Adrenal gland (tissue), 12 donors: ENCODE data around the gene OR51G1. TPM values are rescaled to one million over a fixed set of nuclear protein-coding genes. Genes with fewer than 3 reads are reported as not detected.

Source experiments
- DNase-seq, 7 donors: peaks; one replicate each; pipeline ENCODE4 v3.0.0-alpha.2; 2019 to 2020
- H3K27ac ChIP-seq, 5 donors: fragments of 200-600 bp; sonication (generic) in 4 of 5; 1 replicate in 3 of 5; 2 replicates in 2 of 5; pipeline versions ENCODE4 v1.5.1 to v1.8.0; 2016 to 2020; ENCODE audit warnings: mild to moderate bottlenecking in 1 of 5
- H3K27me3 ChIP-seq: fragments of 200-600 bp; 2 replicates; pipeline ENCODE4 v1.8.0; 2021
- H3K36me3 ChIP-seq, 2 donors: fragments of 200-600 bp; replicated peaks in 1 of 2; 1 replicate in 1 of 2; 2 replicates in 1 of 2; pipeline versions ENCODE4 v1.5.1 to v1.8.0; 2018 to 2022
- H3K4me1 ChIP-seq, 2 donors: fragments of 200-600 bp; replicated peaks in 1 of 2; 1 replicate in 1 of 2; 2 replicates in 1 of 2; pipeline versions ENCODE4 v1.5.1 to v1.8.0; 2018 to 2021
- H3K4me3 ChIP-seq, 4 donors: fragments of 200-600 bp; sonication (generic) in 3 of 4; one replicate each; pipeline ENCODE4 v1.5.1; 2016 to 2018
- H3K9me3 ChIP-seq, 3 donors: fragments of 200-600 bp; sonication (generic) in 1 of 3; replicated peaks in 1 of 3; 1 replicate in 2 of 3; 2 replicates in 1 of 3; pipeline versions ENCODE4 v1.5.1 to v1.8.0; 2016 to 2021
- CTCF ChIP-seq, 6 experiments: fragments of 450-650 bp in 4 of 6; fragments of 200-600 bp in 2 of 6; sonication (generic) in 1 of 6; IDR thresholded peaks; 1 replicate in 5 of 6; 2 replicates in 1 of 6; pipeline versions ENCODE4 v1.5.1 to v1.8.0; 2016 to 2021; ENCODE audit warnings: antibody characterized with exemption in 6 of 6, mild to moderate bottlenecking in 2 of 6, moderate library complexity in 1 of 6
- POLR2A ChIP-seq, 2 donors: fragments of 450-650 bp; IDR thresholded peaks; one replicate each; pipeline ENCODE4 v1.6.1; 2017; ENCODE audit warnings: antibody characterized with exemption in 2 of 2, mild to moderate bottlenecking in 2 of 2, moderate library complexity in 1 of 2
- WGBS, 4 donors: extraction: QIAGEN DNeasy Blood & Tissue Kit in 2 of 4; methylation state at CpG; one replicate each; pipeline versions ENCODE4 v1.1.5 to v1.1.7; 2013 to 2017; 5-methylcytosine and 5-hydroxymethylcytosine counted together
- intact Hi-C, 2 donors: fragments of 100-400 bp; cut with DNase I; formaldehyde crosslinking; loops; one replicate each; pipeline versions ENCODE4 v1.14.1 to v1.15.0; 2022 to 2023
- polyA plus RNA-seq, 3 donors: library from polyadenylated mRNA; stranded (reverse); fragments of 200-250 nt in 2 of 3; fragments of 350-450 nt in 1 of 3; fragmentation: Illumina TruSeq in 1 of 3; extraction: RNeasy Lipid Tissue Mini Kit (QIAGEN cat#74804) in 1 of 3; gene quantifications; one replicate each; pipeline ENCODE4 v1.2.3, GENCODE V29; 2013 to 2014
- total RNA-seq, 9 donors: library from RNA; depleted of rRNA in 4 of 9; stranded (reverse); fragments of >200 nt in 4 of 9; fragments of 120-200 nt in 1 of 9; fragmentation: NEBNext Ultra II Directional in 1 of 9; extraction: Animal tissue kit (Norgen Biotek cat#: 25700) in 1 of 9; gene quantifications; one replicate each; pipeline versions ENCODE4 v1.1.0 to v1.2.4, GENCODE V29; 2013 to 2023
- donor health status: healthy with polysubstance abuse.
- donor health status: Bipolar disorder and iron deficiency.
- donor health status: DM: yes; HTN: yes; CAD: no.
- donor health status: DM: no; HTN: no; CAD: no.
- donor health status: DM: no; HTN: no; CAD: no.
- donor health status: DM: yes; HTN: yes; CAD: no.

The OR51G1 gene
- total and polyA plus RNA-seq, 12 donors, result not detected

- no peak overlapping the region for H3K4me3 ChIP-seq
- no peak for DNase-seq
- no peak overlapping the region for H3K27ac ChIP-seq
- H3K4me1 ChIP-seq, result no peaks in the 10 kb centered on the region
- no peak for TF ChIP-seq POLR2A (IDR thresholded peaks at IDR 0.05)
- TF ChIP-seq CTCF (IDR thresholded peaks at IDR 0.05), result no peak
- intact Hi-C loops, result no loop called here
- H3K27me3 ChIP-seq, result no peaks in the 10 kb centered on the region
- no peaks in the 10 kb centered on the region for H3K9me3 ChIP-seq
- H3K36me3 ChIP-seq, result no peaks in the 10 kb centered on the region
- WGBS, 4 donors, result 41 to 47% (median 44%) methylated on average over 3 of the region's 3 CpGs
These were observed 39.8 kb downstream of the OR51G1 start for GRCh38 chr11:4884361-4884760.

GRCh38 chr11:4882543-4882942 lies 41.6 kb downstream of the OR51G1 start:
- H3K4me1 ChIP-seq, result no peaks in the 10 kb centered on the region
- no peak for TF ChIP-seq CTCF (IDR thresholded peaks at IDR 0.05)
- no peak for TF ChIP-seq POLR2A (IDR thresholded peaks at IDR 0.05)
- no peaks in the 10 kb centered on the region for H3K27me3 ChIP-seq
- H3K9me3 ChIP-seq, result no peaks in the 10 kb centered on the region
- no peak overlapping the region for H3K4me3 ChIP-seq
- H3K27ac ChIP-seq, result no peak overlapping the region
- intact Hi-C loops, result no loop called here
- no peak for DNase-seq
- no peaks in the 10 kb centered on the region for H3K36me3 ChIP-seq
- WGBS, 4 donors, result 67 to 78% (median 73%) methylated on average over 5 of the region's 5 CpGs

GRCh38 chr11:4881860-4882500 lies 42.2 kb downstream of the OR51G1 start, which contains the start of gene OR51T1:
OR51T1 (plus strand) TSS chr11:4881900; CDS start chr11:4881900, 0 bp downstream.
- H3K27ac ChIP-seq, result no peak within 1 kb of the TSS
- DNase-seq, result no peak
- intact Hi-C loops, result no loop called here
- H3K27me3 ChIP-seq, result no peaks in the 10 kb centered on the region
- no peaks in the 10 kb centered on the region for H3K4me1 ChIP-seq
- H3K4me3 ChIP-seq, result no peak within 1 kb of the TSS
- WGBS, 4 donors, result 33 to 43% (median 36%) methylated on average over 8 of the region's 8 CpGs
- TF ChIP-seq POLR2A (IDR thresholded peaks at IDR 0.05) (no peak), CTCF (IDR thresholded peaks at IDR 0.05) (no peak)
- no peaks in the 10 kb centered on the region for H3K36me3 ChIP-seq
- H3K9me3 ChIP-seq, result no peaks in the 10 kb centered on the region

GRCh38 chr11:4881188-4881587 lies 43.0 kb downstream of the OR51G1 start:
- Histone ChIP-seq H3K4me1 (no peaks in the 10 kb centered on the region), H3K36me3 (no peaks in the 10 kb centered on the region), H3K27me3 (no peaks in the 10 kb centered on the region), H3K27ac (no peak overlapping the region), H3K4me3 (no peak overlapping the region), H3K9me3 (no peaks in the 10 kb centered on the region)
- WGBS, 4 donors, result 65 to 72% (median 67%) methylated on average over 4 of the region's 4 CpGs
- TF ChIP-seq CTCF (IDR thresholded peaks at IDR 0.05) (no peak), POLR2A (IDR thresholded peaks at IDR 0.05) (no peak)
- DNase-seq, result no peak
- intact Hi-C loops, result no loop called here

Other genes starting within 250 kb of the OR51G1 start
- not detected for gene OR51E2, start 226.5 kb downstream of the OR51G1 start, total RNA-seq
- under 1 TPM in 1 of 3 donors, not detected in 2; 0.10 TPM for gene OR51E2, start 226.5 kb downstream of the OR51G1 start, polyA plus RNA-seq
- gene MMP26, start 219.6 kb downstream of the OR51G1 start, total RNA-seq, result not detected
- not detected for gene MMP26, start 219.6 kb downstream of the OR51G1 start, polyA plus RNA-seq
- not detected for gene OR51F1, start 154.4 kb downstream of the OR51G1 start, total RNA-seq
- not detected for gene OR51F1, start 154.4 kb downstream of the OR51G1 start, polyA plus RNA-seq
- gene OR52R1, start 120.0 kb downstream of the OR51G1 start, total RNA-seq, result not detected
- gene OR52R1, start 120.0 kb downstream of the OR51G1 start, polyA plus RNA-seq, result not detected
- not detected for gene OR51F2, start 103.0 kb downstream of the OR51G1 start, total RNA-seq
- gene OR51F2, start 103.0 kb downstream of the OR51G1 start, polyA plus RNA-seq, result not detected
- gene OR51S1, start 75.1 kb downstream of the OR51G1 start, total RNA-seq, result not detected
- not detected for gene OR51S1, start 75.1 kb downstream of the OR51G1 start, polyA plus RNA-seq
- not detected for gene OR51T1, start 42.4 kb downstream of the OR51G1 start, total RNA-seq
- not detected for gene OR51T1, start 42.4 kb downstream of the OR51G1 start, polyA plus RNA-seq
- not detected for gene OR51A7, start 20.6 kb downstream of the OR51G1 start, total RNA-seq
- not detected for gene OR51A7, start 20.6 kb downstream of the OR51G1 start, polyA plus RNA-seq
- gene OR51G2, start 5.0 kb downstream of the OR51G1 start, total RNA-seq, result not detected
- not detected for gene OR51G2, start 5.0 kb downstream of the OR51G1 start, polyA plus RNA-seq
- not detected for gene OR51A4, start 23.3 kb upstream of the OR51G1 start, total RNA-seq
- gene OR51A4, start 23.3 kb upstream of the OR51G1 start, polyA plus RNA-seq, result not detected
- gene OR51A2, start 31.4 kb upstream of the OR51G1 start, total RNA-seq, result not detected
- gene OR51A2, start 31.4 kb upstream of the OR51G1 start, polyA plus RNA-seq, result not detected
- gene OR51L1, start 70.5 kb upstream of the OR51G1 start, total RNA-seq, result not detected
- gene OR51L1, start 70.5 kb upstream of the OR51G1 start, polyA plus RNA-seq, result not detected
- gene OR52J3, start 122.2 kb upstream of the OR51G1 start, total RNA-seq, result not detected
- gene OR52J3, start 122.2 kb upstream of the OR51G1 start, polyA plus RNA-seq, result not detected
- not detected for gene OR52E2, start 135.3 kb upstream of the OR51G1 start, total RNA-seq
- not detected for gene OR52E2, start 135.3 kb upstream of the OR51G1 start, polyA plus RNA-seq
- not detected for gene OR52E1, start 145.2 kb upstream of the OR51G1 start, total RNA-seq
- not detected for gene OR52E1, start 145.2 kb upstream of the OR51G1 start, polyA plus RNA-seq
- gene OR52A5, start 214.0 kb upstream of the OR51G1 start, total RNA-seq, result not detected
- not detected for gene OR52A5, start 214.0 kb upstream of the OR51G1 start, polyA plus RNA-seq
- gene OR52A1, start 230.4 kb upstream of the OR51G1 start, total RNA-seq, result not detected
- not detected for gene OR52A1, start 230.4 kb upstream of the OR51G1 start, polyA plus RNA-seq